HepG2 (cell line): ENCODE data around the gene RABGEF1.
"Not testable (repeated sequence)": the region's sequence is repeated elsewhere in the genome, so short reads cannot be mapped to it uniquely, and the experiment has no call there.

Experiments
- ESRRA ChIP-seq: sonication (generic); formaldehyde crosslinking; IDR thresholded peaks from 2 replicates; pipeline ENCODE4 v1.5.1; 2020; ENCODE audit warnings: mild to moderate bottlenecking, low read depth, missing genetic modification reagents
- EZH2 ChIP-seq: conservative IDR thresholded peaks from 2 replicates; pipeline ENCODE4 v1.6.1; 2012; ENCODE audit warnings: mild to moderate bottlenecking, low read depth, low read length, moderate library complexity
- JUNB ChIP-seq: sonication (generic); formaldehyde crosslinking; IDR thresholded peaks from 2 replicates; pipeline ENCODE4 v1.8.0; 2022; ENCODE audit warnings: missing genetic modification reagents, mild to moderate bottlenecking, borderline replicate concordance
- SMC3 ChIP-seq: IDR thresholded peaks from 2 replicates; pipeline ENCODE4 v1.6.1; 2011; ENCODE audit warnings: low read length, improper control_type of control experiment
- TBL1XR1 ChIP-seq: fragments of 150-350 bp; IDR thresholded peaks from 2 replicates; pipeline ENCODE4 v1.6.1; 2014; ENCODE audit warnings: borderline replicate concordance, low read length; ENCODE audit not compliant: partially characterized antibody
- WIZ ChIP-seq: sonication (generic); formaldehyde crosslinking; IDR thresholded peaks from 2 replicates; pipeline ENCODE4 v1.5.1; 2020; ENCODE audit warnings: mild to moderate bottlenecking, missing genetic modification reagents
- ZFP62 ChIP-seq: sonication (generic); formaldehyde crosslinking; IDR thresholded peaks from 2 replicates; pipeline ENCODE4 v1.4.0; 2020; ENCODE audit warnings: missing genetic modification reagents
- ZNF274 ChIP-seq: sonication (generic); formaldehyde crosslinking; IDR thresholded peaks from 2 replicates; pipeline ENCODE4 v1.5.1; 2020; ENCODE audit warnings: mild to moderate bottlenecking, missing genetic modification reagents

DNA sequence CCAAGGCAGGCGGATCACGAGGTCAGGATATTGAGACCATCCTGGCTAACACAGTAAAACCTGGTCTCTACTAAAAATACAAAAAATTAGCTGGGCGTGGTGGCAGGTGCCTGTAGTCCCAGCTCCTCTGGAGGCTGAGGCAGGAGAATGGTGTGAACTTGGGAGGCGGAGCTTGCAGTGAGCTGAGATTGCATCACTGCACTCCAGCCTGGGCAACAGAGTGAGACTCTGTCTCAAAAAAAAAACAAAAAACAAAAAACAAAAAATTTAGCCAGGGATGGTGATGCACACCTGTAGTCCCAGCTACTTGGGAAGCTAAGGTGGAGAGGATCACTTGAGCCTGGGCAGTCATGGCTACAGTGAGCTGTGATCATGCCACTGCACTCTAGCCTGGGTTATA lies 14.5 kb downstream of the RABGEF1 start:
- TF ChIP-seq EZH2; ESRRA (CRISPR knock-in tag); SMC3; TBL1XR1; ZNF274 (CRISPR knock-in tag); WIZ (CRISPR knock-in tag); JUNB; ZFP62: not testable (repeated sequence)
